ENCODE measurements around the gene WDR59.
A peak's percentile ranks its signal among the peaks of the same experiment; 100 is the strongest.

WDR59 gene

GRCh38 chr16:74892574-74893461, 92.1 kb downstream of the WDR59 start:
- Histone ChIP-seq H4K12ac (ENCODE audit: low read depth, low read length) (no peak overlapping the region), H3K9me3 (ENCODE audit: insufficient read depth, low read depth, low read length) (no peaks in the 10 kb centered on the region), H2BK120ac (ENCODE audit: insufficient read depth, low read length, poor library complexity) (no peak overlapping the region), H2BK12ac (ENCODE audit: low read length) (no peak overlapping the region), H3K18ac (ENCODE audit: low read length) (no peak overlapping the region), H4K8ac (ENCODE audit: low read depth, low read length) (no peak overlapping the region), H2AFZ (ENCODE audit: insufficient read depth, low read length, poor library complexity) (no peak overlapping the region), H3K23ac (ENCODE audit: low read length) (no peak overlapping the region), H3K4me3 (ENCODE audit: low read depth, low read length) (no peak overlapping the region), H3K36me3 (ENCODE audit: control insufficient read depth in 1 of 2, insufficient read depth in 2 of 2, low read length in 2 of 2) (peaks cover 16 to 24% of the 10 kb centered on the region in 2 experiments), H3K4ac (ENCODE audit: low read depth, low read length) (no peak overlapping the region), H3K4me2 (ENCODE audit: low read length) (no peak overlapping the region), H4K91ac (ENCODE audit: low read depth, low read length) (no peak overlapping the region), H3K79me1 (ENCODE audit: low read length) (no peaks in the 10 kb centered on the region), H3K79me2 (ENCODE audit: control insufficient read depth, insufficient read depth, low read length, poor library complexity) (no peaks in the 10 kb centered on the region), H2AK5ac (ENCODE audit: low read length) (no peak overlapping the region), H3K14ac (ENCODE audit: low read length) (no peak overlapping the region), H3K4me1 (ENCODE audit: control insufficient read depth in 1 of 2, insufficient read depth in 2 of 2, low read length in 2 of 2) (no peaks in the 10 kb centered on the region), H3K9ac (ENCODE audit: low read length) (no peak overlapping the region), H3K27ac (ENCODE audit: low read depth, low read length) (no peak overlapping the region), H2BK5ac (ENCODE audit: low read depth, low read length, poor library complexity) (no peak overlapping the region), H3K27me3 (ENCODE audit: insufficient read depth, low read length) (no peaks in the 10 kb centered on the region)
- no peak for DNase-seq
- WGBS (ENCODE audit: extremely low coverage, insufficient coverage, insufficient read length): no CpG with 5 or more reads among the region's 8 CpGs

- no peak overlapping the region for H4K8ac ChIP-seq (ENCODE audit: low read depth, low read length)
- no peak overlapping the region for H3K14ac ChIP-seq (ENCODE audit: low read length)
- no peak for DNase-seq
Measured at GRCh38 chr16:74888888-74889287, 96.0 kb downstream of the WDR59 start.

GRCh38 chr16:74888232-74888862, 96.6 kb downstream of the WDR59 start:
- Histone ChIP-seq H3K23ac (ENCODE audit: low read length) (no peak overlapping the region), H2AK5ac (ENCODE audit: low read length) (no peak overlapping the region), H4K12ac (ENCODE audit: low read depth, low read length) (no peak overlapping the region), H4K8ac (ENCODE audit: low read depth, low read length) (no peak overlapping the region), H4K91ac (ENCODE audit: low read depth, low read length) (no peak overlapping the region), H2BK5ac (ENCODE audit: low read depth, low read length, poor library complexity) (no peak overlapping the region), H3K4me2 (ENCODE audit: low read length) (no peak overlapping the region), H3K36me3 (ENCODE audit: control insufficient read depth in 1 of 2, insufficient read depth in 2 of 2, low read length in 2 of 2) (peaks cover 30 to 55% of the 10 kb centered on the region in 2 experiments), H2BK12ac (ENCODE audit: low read length) (no peak overlapping the region), H3K4me3 (ENCODE audit: low read depth, low read length) (no peak overlapping the region), H3K27me3 (ENCODE audit: insufficient read depth, low read length) (no peaks in the 10 kb centered on the region), H3K79me2 (ENCODE audit: control insufficient read depth, insufficient read depth, low read length, poor library complexity) (no peaks in the 10 kb centered on the region), H3K9me3 (ENCODE audit: insufficient read depth, low read depth, low read length) (peaks cover 1% of the 10 kb centered on the region), H3K9ac (ENCODE audit: low read length) (no peak overlapping the region), H3K4me1 (ENCODE audit: control insufficient read depth in 1 of 2, insufficient read depth in 2 of 2, low read length in 2 of 2) (no peaks in the 10 kb centered on the region), H3K4ac (ENCODE audit: low read depth, low read length) (no peak overlapping the region), H2BK120ac (ENCODE audit: insufficient read depth, low read length, poor library complexity) (no peak overlapping the region), H3K27ac (ENCODE audit: low read depth, low read length) (no peak overlapping the region), H3K14ac (ENCODE audit: low read length) (no peak overlapping the region), H3K18ac (ENCODE audit: low read length) (no peak overlapping the region), H3K79me1 (ENCODE audit: low read length) (no peaks in the 10 kb centered on the region), H2AFZ (ENCODE audit: insufficient read depth, low read length, poor library complexity) (no peak overlapping the region)
- no CpG with 5 or more reads among the region's 13 CpGs for WGBS (ENCODE audit: extremely low coverage, insufficient coverage, insufficient read length)
- DNase-seq: peak; percentile 20 to 35

More at GRCh38 chr16:74888888-74889287, 96.0 kb downstream of the WDR59 start:
- no peak overlapping the region for H3K23ac ChIP-seq (ENCODE audit: low read length)
- no peaks in the 10 kb centered on the region for H3K79me2 ChIP-seq (ENCODE audit: control insufficient read depth, insufficient read depth, low read length, poor library complexity)
- no peak overlapping the region for H3K9ac ChIP-seq (ENCODE audit: low read length)
- no peaks in the 10 kb centered on the region for H3K27me3 ChIP-seq (ENCODE audit: insufficient read depth, low read length)
- H3K27ac ChIP-seq (ENCODE audit: low read depth, low read length): no peak overlapping the region
- H3K4me2 ChIP-seq (ENCODE audit: low read length): no peak overlapping the region
- peaks cover 1% of the 10 kb centered on the region for H3K9me3 ChIP-seq (ENCODE audit: insufficient read depth, low read depth, low read length)
- H2BK5ac ChIP-seq (ENCODE audit: low read depth, low read length, poor library complexity): no peak overlapping the region
- H2BK120ac ChIP-seq (ENCODE audit: insufficient read depth, low read length, poor library complexity): no peak overlapping the region
- H3K36me3 ChIP-seq (ENCODE audit: control insufficient read depth in 1 of 2, insufficient read depth in 2 of 2, low read length in 2 of 2): peaks cover 27 to 54% of the 10 kb centered on the region in 2 experiments
- H3K4ac ChIP-seq (ENCODE audit: low read depth, low read length): no peak overlapping the region
- no peak overlapping the region for H2AFZ ChIP-seq (ENCODE audit: insufficient read depth, low read length, poor library complexity)
- H3K79me1 ChIP-seq (ENCODE audit: low read length): no peaks in the 10 kb centered on the region
- H2AK5ac ChIP-seq (ENCODE audit: low read length): no peak overlapping the region
- H4K91ac ChIP-seq (ENCODE audit: low read depth, low read length): no peak overlapping the region
- no CpG with 5 or more reads among the region's 6 CpGs for WGBS (ENCODE audit: extremely low coverage, insufficient coverage, insufficient read length)
- H2BK12ac ChIP-seq (ENCODE audit: low read length): no peak overlapping the region
- no peak overlapping the region for H3K18ac ChIP-seq (ENCODE audit: low read length)
- H3K4me1 ChIP-seq (ENCODE audit: control insufficient read depth in 1 of 2, insufficient read depth in 2 of 2, low read length in 2 of 2): no peaks in the 10 kb centered on the region
- H3K4me3 ChIP-seq (ENCODE audit: low read depth, low read length): no peak overlapping the region
- H4K12ac ChIP-seq (ENCODE audit: low read depth, low read length): no peak overlapping the region

GRCh38 chr16:74887084-74887483, 97.8 kb downstream of the WDR59 start:
- no peak overlapping the region for H2BK5ac ChIP-seq (ENCODE audit: low read depth, low read length, poor library complexity)
- peaks cover 34 to 46% of the 10 kb centered on the region in 2 experiments for H3K36me3 ChIP-seq (ENCODE audit: control insufficient read depth in 1 of 2, insufficient read depth in 2 of 2, low read length in 2 of 2)
- H3K23ac ChIP-seq (ENCODE audit: low read length): no peak overlapping the region
- H2AFZ ChIP-seq (ENCODE audit: insufficient read depth, low read length, poor library complexity): no peak overlapping the region
- no peak for DNase-seq
- H3K4me3 ChIP-seq (ENCODE audit: low read depth, low read length): no peak overlapping the region
- H3K14ac ChIP-seq (ENCODE audit: low read length): no peak overlapping the region
- no peaks in the 10 kb centered on the region for H3K79me1 ChIP-seq (ENCODE audit: low read length)
- no peak overlapping the region for H2BK12ac ChIP-seq (ENCODE audit: low read length)
- no peaks in the 10 kb centered on the region for H3K79me2 ChIP-seq (ENCODE audit: control insufficient read depth, insufficient read depth, low read length, poor library complexity)
- H3K27ac ChIP-seq (ENCODE audit: low read depth, low read length): no peak overlapping the region
- no peak overlapping the region for H3K9ac ChIP-seq (ENCODE audit: low read length)
- no peak overlapping the region for H3K18ac ChIP-seq (ENCODE audit: low read length)
- no peak overlapping the region for H4K12ac ChIP-seq (ENCODE audit: low read depth, low read length)
- H3K27me3 ChIP-seq (ENCODE audit: insufficient read depth, low read length): no peaks in the 10 kb centered on the region
- peaks cover 1% of the 10 kb centered on the region for H3K9me3 ChIP-seq (ENCODE audit: insufficient read depth, low read depth, low read length)
- H3K4ac ChIP-seq (ENCODE audit: low read depth, low read length): no peak overlapping the region
- no peak overlapping the region for H3K4me2 ChIP-seq (ENCODE audit: low read length)
- no peak overlapping the region for H2BK120ac ChIP-seq (ENCODE audit: insufficient read depth, low read length, poor library complexity)
- WGBS (ENCODE audit: extremely low coverage, insufficient coverage, insufficient read length): no CpG with 5 or more reads among the region's 2 CpGs
- no peak overlapping the region for H4K8ac ChIP-seq (ENCODE audit: low read depth, low read length)
- no peak overlapping the region for H4K91ac ChIP-seq (ENCODE audit: low read depth, low read length)
- no peak overlapping the region for H2AK5ac ChIP-seq (ENCODE audit: low read length)
- H3K4me1 ChIP-seq (ENCODE audit: control insufficient read depth in 1 of 2, insufficient read depth in 2 of 2, low read length in 2 of 2): no peaks in the 10 kb centered on the region

All from trophoblast cell (in vitro differentiated cells and primary cell).